Activated gamma-delta T cell treated with anti-CD3 and anti-CD28 coated beads, Interleukin-2, amount 50 U/mL, for 16 hours (primary cell): ENCODE measurements around the gene PDLIM1.

Experiments
- DNase-seq: peaks from one replicate; pipeline ENCODE4 v3.0.0-alpha.2; 2020; ENCODE audit warnings: low read depth

The PDLIM1 gene

DNA sequence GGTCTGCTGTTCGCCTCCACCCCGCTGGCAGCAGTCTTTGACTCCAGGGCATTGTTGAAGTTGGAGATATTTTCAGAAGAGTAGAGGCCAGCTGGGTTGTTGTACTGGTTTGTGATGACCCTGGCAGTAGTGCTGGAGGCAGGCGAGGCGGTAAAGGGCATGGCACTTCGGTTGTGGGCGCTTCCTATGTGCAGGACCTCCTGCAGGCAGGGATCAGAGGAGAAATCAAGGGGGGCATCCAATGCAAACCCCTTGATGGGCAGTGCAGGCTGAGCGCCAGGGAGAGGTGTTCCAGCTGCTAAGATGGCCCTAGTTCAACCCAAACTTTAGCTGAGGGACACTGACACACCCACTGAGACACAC lies 27.0 kb downstream of the PDLIM1 start:
- DNase-seq: no peak

DNA sequence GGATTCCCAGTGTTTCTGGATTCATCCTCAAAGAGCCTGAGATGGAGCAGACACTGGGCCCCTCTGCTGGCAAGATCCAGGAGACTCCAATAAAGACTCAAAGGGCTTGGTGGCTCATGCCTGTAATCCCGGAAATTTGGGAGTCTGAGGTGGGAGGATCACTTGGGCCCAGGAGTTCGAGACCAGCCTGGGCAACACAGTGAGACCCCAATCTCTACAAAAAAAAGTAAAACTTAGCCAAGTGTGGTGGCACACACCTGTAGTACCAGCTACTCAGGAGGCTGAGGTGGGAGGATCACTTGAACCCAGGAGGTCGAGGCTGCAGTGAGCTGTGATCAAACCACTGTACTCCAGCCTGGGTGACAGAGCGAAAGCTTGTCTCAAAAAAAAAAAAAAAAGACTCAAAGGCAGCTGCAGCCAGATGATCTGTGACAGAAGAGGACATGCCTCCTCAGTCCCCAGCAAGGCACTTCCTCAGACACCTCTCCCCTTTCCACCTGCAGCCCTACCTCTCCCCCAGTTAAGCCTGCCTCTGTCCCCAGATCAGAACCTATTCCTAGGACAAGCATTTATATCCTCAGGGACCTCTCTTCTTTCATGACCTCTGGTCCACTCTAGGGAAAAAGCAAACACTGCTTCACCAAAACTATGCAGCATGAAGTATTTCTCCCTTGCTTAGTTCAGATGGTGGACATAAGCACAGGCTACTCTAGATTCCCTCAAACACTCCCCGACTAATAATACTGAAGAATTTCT lies 27.9 kb downstream of the PDLIM1 start:
- DNase-seq: no peak

DNA sequence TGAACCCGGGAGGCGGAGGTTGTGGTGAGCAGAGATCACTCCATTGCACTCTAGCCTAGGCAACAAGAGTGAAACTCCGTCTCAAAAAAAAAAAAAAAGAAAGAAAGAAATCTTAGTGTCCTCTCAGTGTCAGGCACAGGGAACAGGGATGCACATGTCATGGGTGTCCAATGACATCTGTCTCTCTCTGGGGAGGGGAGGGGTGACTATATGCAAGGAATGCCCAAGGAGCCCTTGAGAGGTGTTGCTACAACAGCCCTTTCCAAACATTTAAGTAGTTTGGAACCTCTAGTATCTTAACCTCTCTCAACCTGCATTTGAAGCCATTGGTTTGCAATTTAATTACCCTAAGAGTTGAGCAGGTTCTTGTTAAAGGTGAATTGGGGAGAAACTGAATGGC lies 28.9 kb downstream of the PDLIM1 start:
- DNase-seq: no peak

DNA sequence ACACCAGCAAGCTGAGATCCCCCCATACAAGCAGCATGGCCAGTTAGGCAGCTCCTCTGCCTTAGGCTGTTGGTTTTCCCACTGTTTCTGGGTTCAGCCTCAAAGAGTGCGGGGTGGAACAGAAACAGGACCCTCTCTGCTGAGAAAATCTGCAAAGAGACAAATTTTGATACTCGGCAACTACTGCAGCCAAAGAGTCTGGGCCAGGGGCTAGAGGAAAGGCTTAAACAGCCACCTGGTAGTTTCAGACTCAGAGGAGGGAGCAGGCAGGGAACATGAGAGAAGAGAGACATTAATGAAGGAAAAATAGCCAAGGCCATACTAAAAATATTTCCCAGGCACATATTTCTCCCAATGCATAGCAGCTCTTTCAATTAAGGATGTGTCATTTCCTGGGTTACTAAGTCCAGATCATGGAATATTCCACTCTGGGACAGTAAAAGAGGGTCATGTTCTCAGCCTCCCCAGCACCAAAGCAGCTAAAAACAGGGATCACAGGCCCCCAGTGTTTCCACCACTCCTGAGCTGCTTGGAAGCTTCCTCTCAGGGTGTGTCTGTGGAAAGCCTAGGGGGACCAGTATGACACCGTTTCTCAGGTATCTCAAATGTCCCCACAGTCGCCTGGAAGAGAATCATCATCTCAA lies 29.8 kb downstream of the PDLIM1 start:
- no peak for DNase-seq

DNA sequence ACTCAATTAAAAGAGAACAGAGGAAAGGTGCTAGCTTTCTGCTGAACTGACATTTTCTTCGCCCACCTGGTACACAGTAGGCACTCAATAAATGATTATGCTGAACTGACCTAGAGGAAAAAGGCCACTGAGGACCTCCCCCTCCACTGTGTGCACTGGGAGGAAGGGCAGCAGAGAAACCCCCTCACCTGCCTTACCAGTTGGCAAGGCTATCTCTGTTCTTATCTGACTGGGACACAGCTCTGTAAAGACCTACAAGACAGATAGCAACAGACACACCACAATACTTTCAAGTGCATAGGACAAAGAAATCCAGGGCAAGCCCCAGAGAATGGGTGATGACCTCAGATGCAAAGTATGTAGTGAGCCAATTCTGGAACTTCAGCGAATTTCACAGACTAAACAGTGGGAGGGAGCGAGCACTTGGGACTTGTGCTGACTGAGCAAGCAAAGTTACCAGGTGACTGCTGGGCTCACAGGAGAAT lies 30.4 kb downstream of the PDLIM1 start:
- no peak for DNase-seq

DNA sequence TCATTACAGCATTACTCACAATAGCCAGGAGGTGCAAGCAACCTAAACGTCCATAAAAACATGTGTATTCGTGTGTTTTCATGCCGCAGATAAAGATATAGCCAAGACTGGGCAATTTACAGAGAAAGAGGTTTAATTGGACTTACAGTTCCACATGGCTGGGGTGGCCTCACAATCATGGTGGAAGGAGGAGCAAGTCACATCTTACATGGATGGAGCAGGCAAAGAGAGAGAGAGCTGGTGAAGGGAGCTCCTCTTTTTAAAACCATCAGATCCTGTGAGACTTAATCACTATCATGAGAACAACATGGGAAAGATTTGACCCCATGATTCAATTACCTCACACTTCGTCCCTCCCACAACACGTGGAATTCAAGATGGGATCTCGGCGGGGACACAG lies 33.0 kb downstream of the PDLIM1 start:
- no peak for DNase-seq

DNA sequence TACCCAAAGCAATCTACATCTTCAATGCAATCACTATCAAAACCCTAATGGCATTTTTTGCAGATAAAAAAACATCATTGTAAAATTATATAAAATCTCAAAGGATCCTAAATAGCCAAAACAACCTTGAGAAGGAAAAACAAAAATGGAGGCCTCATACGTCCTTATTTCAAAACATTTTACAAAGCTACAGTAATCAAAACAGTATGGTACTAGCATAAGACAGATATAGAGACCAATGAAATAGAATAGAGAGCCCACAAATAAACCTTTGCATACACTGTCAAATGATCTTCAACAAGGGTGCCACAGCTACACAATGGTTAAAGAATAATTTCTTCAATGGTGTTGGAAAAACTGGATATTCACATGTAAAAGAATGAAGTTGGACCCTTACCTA lies 34.5 kb downstream of the PDLIM1 start:
- DNase-seq: no peak

DNA sequence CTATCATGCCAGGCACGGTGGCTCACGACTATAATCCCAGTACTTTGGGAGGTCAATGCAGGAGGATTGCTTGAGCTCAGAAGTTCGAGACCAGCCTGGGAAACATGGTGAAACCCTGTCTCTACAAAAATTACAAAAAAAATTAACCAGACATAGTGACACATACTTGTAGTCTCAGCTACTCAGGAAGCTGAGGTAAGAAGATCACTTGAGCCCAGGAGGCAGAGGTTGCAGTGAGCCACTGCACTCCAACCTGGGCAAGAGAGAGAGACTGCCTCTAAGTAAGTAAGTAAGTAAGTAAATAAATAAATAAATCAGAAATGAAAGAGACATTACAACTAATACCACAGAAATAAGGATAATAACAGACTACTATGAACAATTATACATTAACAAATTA lies 36.2 kb downstream of the PDLIM1 start:
- DNase-seq: no peak

DNA sequence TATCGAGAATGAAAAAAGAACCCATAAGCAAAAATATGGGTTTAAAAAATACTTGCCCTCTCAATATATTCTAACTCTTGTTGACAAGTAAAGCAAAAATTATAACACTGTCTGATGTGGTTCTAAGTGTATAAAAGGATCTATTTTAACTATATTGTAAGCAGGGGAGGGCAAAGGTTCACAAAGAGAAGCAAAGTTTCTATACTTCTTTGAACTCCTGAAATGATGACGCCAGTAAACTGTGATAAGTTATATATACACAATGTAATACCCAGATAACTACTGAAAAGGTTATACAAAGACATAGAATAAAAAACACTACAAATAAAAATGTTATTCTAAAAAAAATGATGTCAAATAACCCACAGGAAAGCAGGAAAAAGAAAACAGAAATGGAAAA lies 37.1 kb downstream of the PDLIM1 start:
- DNase-seq: no peak

DNA sequence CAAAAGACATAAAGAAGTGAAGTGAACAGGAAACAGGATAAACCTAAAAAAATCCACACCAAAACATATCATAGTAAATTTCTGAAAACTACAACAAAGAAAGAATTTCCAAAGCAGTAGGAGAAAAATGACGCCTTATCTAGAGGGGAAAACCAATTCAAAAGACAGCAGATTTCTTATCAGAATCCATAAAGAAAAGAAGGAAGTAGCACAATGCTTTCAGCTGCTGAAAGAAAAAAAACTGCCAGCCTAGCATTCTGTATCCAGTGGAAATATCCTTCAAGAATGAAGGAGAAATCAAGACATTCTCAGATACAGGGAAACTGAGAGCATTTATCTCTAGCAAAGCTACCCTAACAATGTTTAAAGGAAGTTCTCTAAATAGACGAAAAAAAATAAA lies 37.8 kb downstream of the PDLIM1 start:
- DNase-seq: no peak

DNA sequence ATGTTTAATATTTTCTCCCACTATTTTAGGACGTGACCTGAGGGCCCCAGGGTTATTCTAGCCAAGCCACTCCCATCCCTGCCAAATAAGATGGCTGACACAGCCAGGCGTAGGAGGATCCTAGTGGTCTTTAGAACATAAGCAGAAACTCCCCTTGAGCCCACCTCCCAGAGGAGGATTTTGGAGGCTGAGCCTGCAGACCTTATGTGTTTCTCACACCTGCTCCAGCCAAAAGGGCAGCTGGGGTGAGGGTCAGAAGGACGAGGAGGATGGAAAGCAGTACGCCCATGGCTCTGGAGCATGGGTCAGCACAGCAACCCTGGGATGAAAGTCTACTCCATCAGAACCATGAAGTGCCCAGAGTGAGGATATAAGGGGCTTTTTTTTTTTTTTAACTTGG lies 39.9 kb downstream of the PDLIM1 start:
- no peak for DNase-seq

DNA sequence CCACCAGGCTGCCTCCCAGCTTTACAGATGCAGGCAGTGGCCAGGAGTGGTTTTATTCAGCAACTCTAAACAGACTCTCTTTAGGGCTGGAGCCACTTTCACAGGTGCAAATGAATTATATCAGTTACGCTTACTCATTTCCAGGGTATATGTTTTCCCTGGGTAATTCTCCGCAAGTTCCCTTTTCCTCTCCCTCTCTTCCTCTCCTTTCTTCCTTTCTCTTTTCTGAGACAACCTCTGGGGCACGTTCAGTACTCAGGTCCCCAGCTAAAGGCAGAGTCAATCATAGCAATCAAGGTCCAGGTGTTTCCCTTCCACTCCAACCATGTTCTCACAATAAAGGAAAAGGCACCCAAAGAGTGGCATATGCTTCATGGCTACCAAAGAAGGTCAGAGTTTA lies 41.3 kb downstream of the PDLIM1 start:
- DNase-seq: no peak

DNA sequence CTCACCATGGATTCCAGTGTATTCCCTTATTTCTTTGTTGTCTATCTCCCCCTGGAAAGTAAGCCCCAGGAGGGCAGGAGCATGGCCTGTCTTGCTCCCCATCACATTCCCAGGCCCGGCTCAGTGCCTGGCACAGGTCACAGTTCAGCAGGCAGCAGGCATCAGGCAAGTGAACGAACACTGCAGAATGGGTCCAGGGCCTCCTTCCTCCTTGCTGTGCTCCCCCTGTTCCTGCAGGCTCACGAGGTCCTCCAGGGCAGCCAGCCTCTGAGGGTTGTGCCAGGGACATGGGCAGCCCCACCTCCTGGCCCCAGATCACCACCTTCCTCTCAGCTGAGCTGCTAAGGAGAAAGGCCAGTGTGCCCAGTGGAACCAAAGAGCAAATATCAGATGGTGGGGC lies 41.8 kb downstream of the PDLIM1 start:
- DNase-seq: no peak

DNA sequence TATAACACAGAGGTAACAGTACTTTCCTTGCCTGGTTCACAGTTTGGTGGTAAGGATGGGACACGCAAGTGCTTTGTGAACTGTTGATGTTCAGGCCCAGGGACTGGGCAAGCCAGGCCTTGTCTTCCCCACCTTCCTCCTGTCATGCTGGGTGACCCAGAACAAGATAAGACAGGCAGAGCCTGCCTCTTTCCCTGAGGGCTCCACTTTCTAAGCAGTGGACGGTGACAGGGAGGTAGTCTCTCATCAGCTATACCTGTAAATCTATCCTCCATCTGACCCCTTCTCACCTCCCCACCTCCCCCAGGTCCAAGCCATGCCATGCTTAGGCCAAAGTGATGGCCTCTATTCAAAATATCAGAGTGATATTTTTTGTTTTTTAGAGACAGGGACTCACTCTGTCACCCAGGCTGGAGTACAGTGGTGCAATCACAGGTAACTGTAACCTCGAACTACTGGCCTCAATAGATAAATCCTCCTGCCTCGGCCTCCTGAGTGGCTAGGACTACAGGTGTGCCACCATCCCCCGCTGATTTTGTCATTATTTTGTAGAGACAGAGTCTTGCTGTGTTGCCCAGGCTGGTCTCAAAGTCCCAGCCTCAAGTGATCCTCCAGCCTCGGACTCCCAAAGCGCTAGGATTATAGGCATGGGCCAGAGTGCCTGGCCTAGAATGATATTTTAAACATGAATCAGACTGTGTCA lies 42.8 kb downstream of the PDLIM1 start:
- no peak for DNase-seq

DNA sequence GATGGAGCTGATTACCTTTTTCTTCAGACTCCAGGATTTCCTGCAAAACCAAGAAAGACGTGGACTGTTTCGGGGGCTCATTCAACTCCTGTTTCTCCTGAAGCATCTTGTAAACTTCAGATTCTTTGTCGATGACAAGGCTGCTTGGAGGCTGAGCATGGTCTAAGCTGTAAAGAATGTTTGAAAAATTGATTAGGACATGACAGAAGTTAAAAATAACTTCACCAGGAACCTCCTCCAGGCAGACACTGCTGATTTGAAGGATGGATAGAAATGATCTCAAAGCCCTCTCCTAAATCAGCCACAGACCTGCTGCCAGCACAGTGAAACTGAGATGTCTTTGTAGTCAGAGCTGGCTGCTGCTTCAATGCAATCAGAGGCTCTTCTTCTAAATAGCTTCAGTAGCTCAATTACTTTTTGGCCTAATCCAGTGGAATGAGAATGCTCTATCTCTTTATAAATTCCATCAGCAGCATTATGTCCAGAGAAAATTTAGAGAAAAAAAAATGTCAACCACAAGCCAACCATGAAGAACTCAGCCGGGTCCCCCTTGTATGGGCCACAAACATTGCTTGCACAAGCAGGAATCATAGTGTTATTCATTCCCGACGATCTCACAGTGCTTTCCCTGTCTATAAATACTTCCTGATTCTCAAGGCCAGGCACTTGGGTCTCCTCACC lies 43.5 kb downstream of the PDLIM1 start:
- no peak for DNase-seq

DNA sequence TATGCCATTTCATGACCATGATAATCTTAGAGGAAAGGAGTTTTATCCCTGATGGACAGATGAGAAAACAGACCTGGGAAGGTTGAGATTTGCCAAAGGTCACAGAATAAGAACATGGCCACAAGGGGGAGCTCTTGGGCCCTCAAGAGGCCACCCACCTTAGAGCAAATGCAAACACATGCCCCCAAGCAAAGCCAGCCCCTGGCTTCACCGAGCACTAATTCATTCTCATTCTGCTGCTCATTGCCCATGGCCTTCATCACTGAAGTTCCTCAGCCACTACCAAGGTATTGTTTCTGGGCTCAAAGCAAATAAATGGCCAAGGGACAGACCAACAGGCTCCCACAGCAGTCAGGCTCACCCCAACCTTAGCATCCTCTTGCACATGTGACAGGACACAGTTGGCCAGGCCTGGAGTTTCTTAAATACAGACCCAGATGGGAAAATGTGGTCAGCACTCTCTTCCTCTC lies 44.2 kb downstream of the PDLIM1 start:
- DNase-seq: peak; percentile 60

DNA sequence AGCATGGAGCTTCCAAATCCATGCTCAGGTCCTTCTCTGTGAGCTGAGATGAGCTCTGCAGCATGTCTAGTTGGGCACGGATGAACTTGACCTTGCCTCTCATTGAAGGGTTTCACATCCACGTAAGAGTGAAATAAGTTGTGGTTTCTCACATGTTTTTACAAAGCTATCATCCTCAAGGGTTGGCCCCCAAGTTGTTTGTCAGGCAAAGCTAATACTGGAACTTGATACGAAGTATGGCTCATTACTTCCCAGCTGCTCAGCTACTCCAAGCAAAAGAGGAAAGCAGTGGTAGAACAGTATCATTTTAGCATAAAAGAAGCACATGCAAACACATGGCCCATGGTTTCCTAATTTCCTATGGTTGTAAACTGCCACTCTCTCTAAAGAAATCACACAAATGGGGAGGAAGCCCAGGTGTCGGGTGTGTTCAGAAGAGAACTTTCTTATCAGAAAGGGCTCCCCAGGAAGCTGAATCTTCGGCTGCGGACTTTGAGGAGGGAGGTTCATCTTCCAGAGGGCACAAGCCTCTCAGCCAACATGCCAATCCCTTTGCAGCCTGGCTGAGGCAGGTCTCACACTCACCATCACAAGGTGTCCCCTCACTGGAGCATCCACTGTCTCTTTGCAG lies 45.3 kb downstream of the PDLIM1 start:
- DNase-seq: no peak

DNA sequence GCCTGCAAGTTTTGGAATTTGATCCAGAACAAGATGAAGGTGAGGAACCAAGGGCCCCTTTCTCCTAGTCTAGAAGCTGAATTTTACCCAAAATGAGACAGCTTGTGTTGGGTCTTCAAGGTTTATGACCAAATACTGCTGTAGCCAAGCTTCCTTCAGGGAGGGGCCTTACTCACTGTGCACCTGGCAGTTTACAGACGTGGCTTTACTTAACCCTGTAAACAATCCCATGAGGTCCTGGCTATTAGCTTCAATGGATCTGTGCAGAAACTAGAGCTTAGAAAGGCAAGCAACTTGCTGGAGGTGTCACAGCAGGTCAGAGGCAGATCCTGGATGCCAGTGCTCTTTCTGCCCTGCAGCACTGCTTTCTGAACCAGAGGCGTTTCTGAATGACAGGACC lies 46.7 kb downstream of the PDLIM1 start:
- DNase-seq: no peak

DNA sequence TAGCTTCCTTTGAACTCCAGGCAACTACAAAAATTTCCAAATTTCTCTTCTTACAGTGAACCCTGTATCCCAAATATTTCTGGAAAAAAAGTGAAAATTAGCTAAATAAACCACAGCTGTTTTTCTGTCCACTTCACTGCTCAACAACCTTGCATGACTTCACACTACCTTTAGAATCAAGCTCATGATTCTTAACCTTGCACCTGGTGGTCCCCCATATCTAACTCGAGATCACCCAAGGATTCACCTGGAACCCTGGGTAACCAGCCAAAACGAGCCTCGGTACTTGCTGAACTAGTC lies 47.5 kb downstream of the PDLIM1 start:
- DNase-seq: no peak

DNA sequence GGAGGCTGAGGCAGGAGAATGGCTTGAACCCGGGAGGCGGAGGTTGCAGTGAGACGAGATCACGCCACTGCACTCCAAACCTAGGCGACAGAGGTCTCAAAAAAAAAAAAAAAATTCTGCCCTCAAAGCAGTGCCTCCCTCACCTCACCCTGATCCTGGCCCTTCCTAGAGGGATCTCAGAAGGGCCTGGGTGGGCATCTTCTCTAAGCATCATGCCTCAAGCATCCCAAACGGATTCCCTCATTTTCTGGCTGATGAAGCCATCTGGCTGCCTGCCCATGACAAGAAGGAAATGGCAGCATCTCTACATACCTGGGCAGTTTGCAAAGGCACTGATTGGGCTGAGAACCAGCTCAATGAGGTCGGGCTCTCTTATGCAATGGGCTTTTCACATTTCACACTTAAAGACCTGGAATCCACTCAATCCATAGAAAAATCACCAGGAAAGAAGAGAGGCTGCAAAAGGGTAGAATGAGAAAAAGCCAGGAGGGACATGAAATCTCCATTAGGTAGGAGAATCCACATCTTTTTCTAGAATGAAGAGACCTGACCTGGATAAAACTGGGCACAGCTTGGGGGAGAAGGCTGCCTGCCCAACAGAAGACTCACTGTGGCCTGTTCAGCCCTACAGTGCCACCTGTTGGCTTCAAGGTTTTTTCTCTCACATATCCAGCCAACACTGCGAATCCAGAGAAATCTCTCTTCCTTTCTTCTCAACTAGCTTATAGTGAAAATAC lies 48.1 kb downstream of the PDLIM1 start:
- no peak for DNase-seq

DNA sequence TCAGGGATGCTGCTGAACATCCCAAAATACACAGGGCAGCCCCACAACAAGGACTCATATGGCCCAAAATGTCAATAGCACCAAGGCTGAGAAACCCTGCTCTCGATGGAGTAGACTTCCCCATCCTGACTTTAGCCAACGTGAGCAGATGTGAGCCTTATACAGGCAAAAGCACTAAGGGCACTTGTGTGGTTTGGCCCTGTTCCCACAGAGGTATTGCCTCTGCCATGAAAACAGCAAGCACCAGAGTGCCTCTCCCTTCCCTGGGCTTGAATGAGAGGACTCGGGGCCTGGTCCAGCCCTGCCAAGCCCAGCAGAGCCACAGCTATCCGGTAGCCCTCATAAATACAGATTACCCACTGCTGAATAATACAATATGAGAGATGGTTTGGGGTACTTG lies 49.3 kb downstream of the PDLIM1 start:
- DNase-seq: no peak

DNA sequence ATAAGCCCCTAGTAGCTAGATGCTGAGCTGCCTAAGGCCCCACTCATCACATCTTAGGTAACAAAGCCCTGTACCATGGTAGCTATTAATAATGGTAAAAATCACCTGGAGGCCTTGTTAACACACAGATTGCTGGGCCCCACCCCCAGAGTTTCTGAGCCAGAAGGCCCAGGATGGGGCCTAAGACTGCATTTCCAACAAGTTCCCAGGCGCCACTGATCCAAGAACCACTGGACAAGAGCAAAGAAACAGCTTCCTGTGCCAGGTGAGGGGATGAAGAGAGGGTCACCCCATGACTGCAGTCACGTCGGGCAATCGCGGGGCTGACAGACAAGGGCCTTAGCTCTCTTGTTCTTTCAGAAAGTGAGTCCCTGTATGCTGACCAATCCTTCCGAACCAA lies 50.0 kb downstream of the PDLIM1 start:
- DNase-seq: no peak
